HEK293T (cell line): ENCODE measurements around the gene PARP8.

ENCODE experiments used
- L3MBTL2 ChIP-seq: fragments of 450-650 bp; conservative IDR thresholded peaks from 2 replicates; pipeline ENCODE4 v1.6.1; 2016; ENCODE audit warnings: mild to moderate bottlenecking
- NFRKB ChIP-seq: fragments of 450-650 bp; IDR thresholded peaks from 2 replicates; pipeline ENCODE4 v1.6.1; 2016; ENCODE audit warnings: mild to moderate bottlenecking, moderate library complexity
- SP1 ChIP-seq: fragments of 450-650 bp; IDR thresholded peaks from 2 replicates; pipeline ENCODE4 v1.6.1; 2017
- SUZ12 ChIP-seq: fragments of 450-650 bp; IDR thresholded peaks from 2 replicates; pipeline ENCODE4 v1.6.1; 2016; ENCODE audit warnings: mild to moderate bottlenecking
- TF ChIP-seq, protein P1 (sequence below): fragments of 450-650 bp; IDR thresholded peaks from 2 replicates; pipeline ENCODE4 v1.6.1; 2016

GRCh38 chr5:50749181-50749580, 82.7 kb downstream of the PARP8 start:
- TF ChIP-seq NFRKB (no peak), L3MBTL2 (no peak), SUZ12 (no peak), SP1 (no peak)
- TF ChIP-seq, protein P1, sequence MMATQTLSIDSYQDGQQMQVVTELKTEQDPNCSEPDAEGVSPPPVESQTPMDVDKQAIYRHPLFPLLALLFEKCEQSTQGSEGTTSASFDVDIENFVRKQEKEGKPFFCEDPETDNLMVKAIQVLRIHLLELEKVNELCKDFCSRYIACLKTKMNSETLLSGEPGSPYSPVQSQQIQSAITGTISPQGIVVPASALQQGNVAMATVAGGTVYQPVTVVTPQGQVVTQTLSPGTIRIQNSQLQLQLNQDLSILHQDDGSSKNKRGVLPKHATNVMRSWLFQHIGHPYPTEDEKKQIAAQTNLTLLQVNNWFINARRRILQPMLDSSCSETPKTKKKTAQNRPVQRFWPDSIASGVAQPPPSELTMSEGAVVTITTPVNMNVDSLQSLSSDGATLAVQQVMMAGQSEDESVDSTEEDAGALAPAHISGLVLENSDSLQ = no peak
